Activated CD4-positive, CD25-positive, alpha-beta regulatory T cell treated with anti-CD3 and anti-CD28 coated beads, Interleukin-2, amount 50 U/mL, for 72 hours (primary cell): ENCODE data around the gene TNFRSF9.

Experiments
- DNase-seq: peaks from one replicate; pipeline ENCODE4 v3.0.0; 2021

TNFRSF9 gene

GRCh38 chr1:7915826-7916500, 24.7 kb downstream of the TNFRSF9 start:
- DNase-seq = no peak

GRCh38 chr1:7912743-7913557, 27.7 kb downstream of the TNFRSF9 start:
- no peak for DNase-seq

- DNase-seq = no peak
Measured at GRCh38 chr1:7912145-7912544, 28.5 kb downstream of the TNFRSF9 start.

GRCh38 chr1:7905262-7905661, 35.4 kb downstream of the TNFRSF9 start:
- no peak for DNase-seq

- peak; percentile 58 for DNase-seq
Measured at GRCh38 chr1:7902478-7903085, 38.1 kb downstream of the TNFRSF9 start.

GRCh38 chr1:7899741-7900140, 40.9 kb downstream of the TNFRSF9 start:
- no peak for DNase-seq

GRCh38 chr1:7898962-7899361, 41.7 kb downstream of the TNFRSF9 start:
- no peak for DNase-seq

GRCh38 chr1:7896994-7897393, 43.6 kb downstream of the TNFRSF9 start:
- DNase-seq = no peak

GRCh38 chr1:7893529-7894180, 47.0 kb downstream of the TNFRSF9 start:
- DNase-seq = no peak

GRCh38 chr1:7891804-7892203, 48.8 kb downstream of the TNFRSF9 start:
- DNase-seq = no peak

- DNase-seq = no peak
Measured at GRCh38 chr1:7890853-7891252, 49.8 kb downstream of the TNFRSF9 start.

GRCh38 chr1:7888248-7889081, 52.2 kb downstream of the TNFRSF9 start:
- DNase-seq = no peak

- DNase-seq = no peak
Measured at GRCh38 chr1:7886405-7886745, 54.3 kb downstream of the TNFRSF9 start.

- peak; percentile 65 for DNase-seq
Measured at GRCh38 chr1:7885513-7886404, 54.9 kb downstream of the TNFRSF9 start.

GRCh38 chr1:7884757-7885156, 55.9 kb downstream of the TNFRSF9 start:
- no peak for DNase-seq

GRCh38 chr1:7879228-7879627, 61.4 kb downstream of the TNFRSF9 start:
- no peak for DNase-seq

GRCh38 chr1:7878027-7878426, 62.6 kb downstream of the TNFRSF9 start:
- DNase-seq = no peak

- DNase-seq = no peak
Measured at GRCh38 chr1:7873801-7874795, 66.5 kb downstream of the TNFRSF9 start.

- no peak for DNase-seq
Measured at GRCh38 chr1:7871136-7871535, 69.5 kb downstream of the TNFRSF9 start.
